Lower leg skin (tissue), 3 donors: ENCODE measurements around the gene PPP2R3A.

Source experiments
- POLR2A ChIP-seq, 2 donors: fragments of 450-650 bp; IDR thresholded peaks; one replicate each; pipeline ENCODE4 v1.6.1; 2016 to 2017; ENCODE audit warnings: antibody characterized with exemption in 2 of 2, mild to moderate bottlenecking in 1 of 2, moderate library complexity in 1 of 2
- TF ChIP-seq, protein P1 (sequence below), 3 donors: fragments of 450-650 bp; IDR thresholded peaks; one replicate each; pipeline ENCODE4 v1.5.1; 2016; ENCODE audit warnings: antibody characterized with exemption in 3 of 3, mild to moderate bottlenecking in 3 of 3, moderate library complexity in 2 of 3

DNA sequence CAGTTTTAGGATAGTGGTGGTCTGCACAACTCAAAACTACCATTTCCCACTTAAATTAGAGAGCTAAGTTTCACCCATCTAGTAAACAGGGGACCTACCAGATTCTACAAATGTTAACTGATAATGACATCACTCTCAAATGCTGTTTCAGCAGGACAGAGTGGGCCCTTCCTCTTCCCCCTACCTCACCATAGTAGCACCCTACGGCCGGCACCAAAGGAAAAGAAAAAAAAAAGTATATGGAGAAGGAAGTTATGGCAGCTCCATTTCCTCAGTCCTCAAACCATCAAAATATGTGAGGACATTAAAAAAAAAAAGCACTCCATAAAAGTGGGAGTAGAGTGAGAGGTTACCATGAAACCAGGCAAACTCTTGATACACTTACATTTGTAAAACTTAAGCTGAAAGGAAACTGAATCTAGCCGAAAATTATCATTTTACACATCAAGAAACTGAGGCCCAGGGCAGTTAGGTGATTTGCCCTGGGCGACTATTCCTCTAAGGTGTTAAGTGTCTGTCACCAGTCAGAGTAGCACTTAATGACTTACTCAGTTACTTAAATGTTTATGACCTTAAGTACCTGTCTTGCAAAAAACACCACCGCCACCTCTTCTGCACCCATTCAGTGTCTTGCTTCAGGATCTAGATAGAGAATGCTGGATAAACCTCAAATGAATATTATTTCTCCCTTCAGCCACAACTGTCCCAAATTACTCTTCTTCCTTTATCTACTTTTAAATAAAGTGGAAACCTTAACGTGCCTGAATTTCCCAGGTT, 227.9 kb downstream of the PPP2R3A start:
- TF ChIP-seq, protein P1, sequence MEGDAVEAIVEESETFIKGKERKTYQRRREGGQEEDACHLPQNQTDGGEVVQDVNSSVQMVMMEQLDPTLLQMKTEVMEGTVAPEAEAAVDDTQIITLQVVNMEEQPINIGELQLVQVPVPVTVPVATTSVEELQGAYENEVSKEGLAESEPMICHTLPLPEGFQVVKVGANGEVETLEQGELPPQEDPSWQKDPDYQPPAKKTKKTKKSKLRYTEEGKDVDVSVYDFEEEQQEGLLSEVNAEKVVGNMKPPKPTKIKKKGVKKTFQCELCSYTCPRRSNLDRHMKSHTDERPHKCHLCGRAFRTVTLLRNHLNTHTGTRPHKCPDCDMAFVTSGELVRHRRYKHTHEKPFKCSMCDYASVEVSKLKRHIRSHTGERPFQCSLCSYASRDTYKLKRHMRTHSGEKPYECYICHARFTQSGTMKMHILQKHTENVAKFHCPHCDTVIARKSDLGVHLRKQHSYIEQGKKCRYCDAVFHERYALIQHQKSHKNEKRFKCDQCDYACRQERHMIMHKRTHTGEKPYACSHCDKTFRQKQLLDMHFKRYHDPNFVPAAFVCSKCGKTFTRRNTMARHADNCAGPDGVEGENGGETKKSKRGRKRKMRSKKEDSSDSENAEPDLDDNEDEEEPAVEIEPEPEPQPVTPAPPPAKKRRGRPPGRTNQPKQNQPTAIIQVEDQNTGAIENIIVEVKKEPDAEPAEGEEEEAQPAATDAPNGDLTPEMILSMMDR (IDR thresholded peaks at IDR 0.05): no peak
- TF ChIP-seq POLR2A (IDR thresholded peaks at IDR 0.05): no peak
